Smooth muscle cell (in vitro differentiated cells): ENCODE results near the gene PCK1. TPM values are rescaled to one million over a fixed set of nuclear protein-coding genes. Genes with fewer than 3 reads are reported as not detected.

ENCODE experiments used
- DNase-seq: peaks from one replicate; lab custom pipeline; 2025; ENCODE audit not compliant: unreplicated experiment; lab: John Stamatoyannopoulos, UW
- H2AFZ ChIP-seq: fragments of 200-600 bp; sonication (generic); 2 replicates; pipeline ENCODE4 v1.6.0; 2016; ENCODE audit warnings: antibody characterized with exemption, low read depth, mild to moderate bottlenecking
- H3F3A ChIP-seq: fragments of 200-600 bp; sonication (generic); 2 replicates; pipeline ENCODE4 v1.6.0; 2017; ENCODE audit warnings: antibody characterized with exemption, low read depth
- H3K27ac ChIP-seq: fragments of 200-600 bp; sonication (generic); 2 replicates; pipeline ENCODE4 v1.5.1; 2016; ENCODE audit warnings: low read depth, mild to moderate bottlenecking
- H3K27me3 ChIP-seq: fragments of 200-600 bp; sonication (generic); 2 replicates; pipeline ENCODE4 v1.6.1; 2016; ENCODE audit warnings: low read depth, mild to moderate bottlenecking
- H3K36me3 ChIP-seq: fragments of 200-600 bp; sonication (generic); 2 replicates; pipeline ENCODE4 v1.5.1; 2016; ENCODE audit warnings: low read depth
- H3K4me1 ChIP-seq: fragments of 200-600 bp; sonication (generic); 2 replicates; pipeline ENCODE4 v1.5.1; 2016; ENCODE audit warnings: low read depth
- H3K4me2 ChIP-seq: fragments of 200-600 bp; sonication (generic); 2 replicates; pipeline ENCODE4 v1.6.0; 2016; ENCODE audit warnings: mild to moderate bottlenecking
- H3K4me3 ChIP-seq: fragments of 200-600 bp; sonication (generic); 2 replicates; pipeline ENCODE4 v1.5.1; 2016; ENCODE audit warnings: mild to moderate bottlenecking
- H3K79me2 ChIP-seq: fragments of 200-600 bp; sonication (generic); 2 replicates; pipeline ENCODE4 v1.6.0; 2016; ENCODE audit warnings: low read depth, mild to moderate bottlenecking
- H3K9ac ChIP-seq: fragments of 200-600 bp; sonication (generic); 2 replicates; pipeline ENCODE4 v1.6.0; 2016; ENCODE audit warnings: low read depth
- H3K9me3 ChIP-seq: fragments of 200-600 bp; sonication (generic); replicated peaks from 2 replicates; pipeline ENCODE4 v1.5.1; 2016; ENCODE audit warnings: low read depth
- H4K20me1 ChIP-seq: fragments of 200-600 bp; sonication (generic); 2 replicates; pipeline ENCODE4 v1.6.0; 2016; ENCODE audit warnings: low read depth
- WGBS: methylation state at CpG from one replicate; pipeline ENCODE4 v1.1.7; 2016; ENCODE audit warnings: low lambda C conversion rate; 5-methylcytosine and 5-hydroxymethylcytosine counted together
- polyA plus RNA-seq: library from polyadenylated mRNA; unstranded; fragments of >200 nt; fragmentation: Nextera tagmentation; extraction: Ambion mirVana; gene quantifications from 2 replicates; pipeline ENCODE4 v1.2.1, GENCODE V29; 2016
- total RNA-seq: library from RNA; depleted of rRNA; stranded (reverse); fragments of >200 nt; gene quantifications from 2 replicates; pipeline ENCODE4 v1.2.3, GENCODE V29; 2014
- TF ChIP-seq, protein P1 (sequence below): fragments of 200-600 bp; sonication (generic); IDR thresholded peaks from 2 replicates; pipeline ENCODE4 v1.5.1; 2017; ENCODE audit warnings: borderline replicate concordance, mild to moderate bottlenecking, antibody characterized with exemption; ENCODE audit not compliant: insufficient read depth, poor library complexity, severe bottlenecking

PCK1 gene
- total and polyA plus RNA-seq, 2 experiments from 2014 or later = not detected

DNA sequence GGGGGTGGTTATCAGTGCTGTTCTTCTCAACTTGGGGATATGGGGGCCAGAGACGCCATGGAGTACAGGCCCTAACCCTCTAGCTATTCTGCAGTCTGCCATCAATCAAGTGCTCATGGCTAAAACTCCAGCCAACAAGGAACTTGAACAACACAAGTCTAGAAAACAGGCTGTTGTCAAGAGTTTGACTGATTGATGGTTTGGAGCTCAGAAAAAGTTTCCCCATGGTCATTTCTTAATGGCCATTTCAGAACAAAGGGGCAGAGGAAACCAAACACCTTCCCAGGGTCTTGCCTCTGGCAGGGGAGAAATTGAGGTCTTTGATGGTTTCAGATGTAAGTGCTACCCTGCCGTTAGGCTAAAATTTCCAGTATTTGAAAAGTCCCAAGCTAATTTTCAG is 15.1 kb downstream of the PCK1 start:
- no peaks in the 10 kb centered on the region for H3K79me2 ChIP-seq

DNA sequence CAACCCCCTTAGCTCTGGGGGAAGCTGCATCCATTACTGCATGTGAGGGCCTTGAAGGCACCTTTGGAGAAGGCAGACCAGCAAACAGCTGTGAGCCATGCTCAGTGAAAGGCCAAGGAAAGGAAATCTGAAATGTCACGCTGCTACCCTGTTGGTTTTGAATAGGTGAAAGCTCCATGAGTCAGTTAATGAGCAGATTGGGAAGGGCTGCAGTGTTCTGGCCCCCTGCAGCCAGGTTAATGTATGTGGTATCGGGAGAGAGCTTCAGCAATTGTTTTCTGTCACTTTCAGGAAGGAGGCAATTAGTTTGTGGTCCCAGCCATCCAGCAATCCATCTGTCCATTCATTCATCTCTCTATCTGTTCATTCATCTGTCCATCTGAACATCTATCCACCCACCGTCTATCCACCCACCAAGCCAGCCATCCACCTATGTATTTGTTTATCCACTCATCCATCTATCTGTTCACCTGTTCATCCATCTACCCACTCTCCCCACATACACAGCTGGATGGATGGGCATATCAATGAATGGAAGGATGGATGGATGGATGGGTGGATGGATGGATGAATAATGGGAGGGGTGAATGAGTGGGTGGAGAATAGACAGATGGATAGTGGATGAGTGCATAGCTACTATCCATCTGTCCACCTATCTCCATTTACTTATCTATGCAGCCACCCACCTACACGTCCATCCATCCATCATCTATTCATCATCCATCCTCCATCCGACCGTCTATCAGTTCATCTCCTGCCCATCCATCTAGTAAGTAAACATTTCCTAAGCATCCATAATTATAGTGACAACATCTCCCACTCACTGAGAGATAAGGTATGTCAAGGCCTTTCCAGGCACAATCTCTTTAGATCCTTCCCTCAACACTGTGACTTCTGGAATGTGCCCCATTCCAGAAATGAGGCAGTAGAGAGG is 16.0 kb downstream of the PCK1 start:
- H3K4me3 ChIP-seq = no peak overlapping the region
- no peak overlapping the region for H3K4me2 ChIP-seq
- no peaks in the 10 kb centered on the region for H3K36me3 ChIP-seq
- H3K27me3 ChIP-seq = peaks cover 51% of the 10 kb centered on the region
- H3F3A ChIP-seq = no peaks in the 10 kb centered on the region
- H3K4me1 ChIP-seq = peaks cover 5% of the 10 kb centered on the region
- no peak for DNase-seq
- no peak overlapping the region for H2AFZ ChIP-seq
- H3K9me3 ChIP-seq = no peaks in the 10 kb centered on the region
- TF ChIP-seq, protein P1, sequence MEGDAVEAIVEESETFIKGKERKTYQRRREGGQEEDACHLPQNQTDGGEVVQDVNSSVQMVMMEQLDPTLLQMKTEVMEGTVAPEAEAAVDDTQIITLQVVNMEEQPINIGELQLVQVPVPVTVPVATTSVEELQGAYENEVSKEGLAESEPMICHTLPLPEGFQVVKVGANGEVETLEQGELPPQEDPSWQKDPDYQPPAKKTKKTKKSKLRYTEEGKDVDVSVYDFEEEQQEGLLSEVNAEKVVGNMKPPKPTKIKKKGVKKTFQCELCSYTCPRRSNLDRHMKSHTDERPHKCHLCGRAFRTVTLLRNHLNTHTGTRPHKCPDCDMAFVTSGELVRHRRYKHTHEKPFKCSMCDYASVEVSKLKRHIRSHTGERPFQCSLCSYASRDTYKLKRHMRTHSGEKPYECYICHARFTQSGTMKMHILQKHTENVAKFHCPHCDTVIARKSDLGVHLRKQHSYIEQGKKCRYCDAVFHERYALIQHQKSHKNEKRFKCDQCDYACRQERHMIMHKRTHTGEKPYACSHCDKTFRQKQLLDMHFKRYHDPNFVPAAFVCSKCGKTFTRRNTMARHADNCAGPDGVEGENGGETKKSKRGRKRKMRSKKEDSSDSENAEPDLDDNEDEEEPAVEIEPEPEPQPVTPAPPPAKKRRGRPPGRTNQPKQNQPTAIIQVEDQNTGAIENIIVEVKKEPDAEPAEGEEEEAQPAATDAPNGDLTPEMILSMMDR = no peak
- H4K20me1 ChIP-seq = no peaks in the 10 kb centered on the region
- H3K79me2 ChIP-seq = no peaks in the 10 kb centered on the region
- no peak overlapping the region for H3K9ac ChIP-seq
- 77% methylated on average over 6 of the region's 6 CpGs for WGBS
- H3K27ac ChIP-seq = no peak overlapping the region

More for the DNA sequence above, 15.1 kb downstream of the PCK1 start:
- no peak overlapping the region for H3K4me2 ChIP-seq
- H4K20me1 ChIP-seq = no peaks in the 10 kb centered on the region
- WGBS = 78% methylated on average over 2 of the region's 2 CpGs
- TF ChIP-seq, protein P1 = no peak
- no peak overlapping the region for H2AFZ ChIP-seq
- no peak overlapping the region for H3K27ac ChIP-seq
- no peak overlapping the region for H3K9ac ChIP-seq
- H3K4me3 ChIP-seq = no peak overlapping the region
- H3K27me3 ChIP-seq = peaks cover 51% of the 10 kb centered on the region
- no peaks in the 10 kb centered on the region for H3K9me3 ChIP-seq
- no peaks in the 10 kb centered on the region for H3F3A ChIP-seq
- DNase-seq = no peak
- no peaks in the 10 kb centered on the region for H3K36me3 ChIP-seq
- peaks cover 5% of the 10 kb centered on the region for H3K4me1 ChIP-seq

DNA sequence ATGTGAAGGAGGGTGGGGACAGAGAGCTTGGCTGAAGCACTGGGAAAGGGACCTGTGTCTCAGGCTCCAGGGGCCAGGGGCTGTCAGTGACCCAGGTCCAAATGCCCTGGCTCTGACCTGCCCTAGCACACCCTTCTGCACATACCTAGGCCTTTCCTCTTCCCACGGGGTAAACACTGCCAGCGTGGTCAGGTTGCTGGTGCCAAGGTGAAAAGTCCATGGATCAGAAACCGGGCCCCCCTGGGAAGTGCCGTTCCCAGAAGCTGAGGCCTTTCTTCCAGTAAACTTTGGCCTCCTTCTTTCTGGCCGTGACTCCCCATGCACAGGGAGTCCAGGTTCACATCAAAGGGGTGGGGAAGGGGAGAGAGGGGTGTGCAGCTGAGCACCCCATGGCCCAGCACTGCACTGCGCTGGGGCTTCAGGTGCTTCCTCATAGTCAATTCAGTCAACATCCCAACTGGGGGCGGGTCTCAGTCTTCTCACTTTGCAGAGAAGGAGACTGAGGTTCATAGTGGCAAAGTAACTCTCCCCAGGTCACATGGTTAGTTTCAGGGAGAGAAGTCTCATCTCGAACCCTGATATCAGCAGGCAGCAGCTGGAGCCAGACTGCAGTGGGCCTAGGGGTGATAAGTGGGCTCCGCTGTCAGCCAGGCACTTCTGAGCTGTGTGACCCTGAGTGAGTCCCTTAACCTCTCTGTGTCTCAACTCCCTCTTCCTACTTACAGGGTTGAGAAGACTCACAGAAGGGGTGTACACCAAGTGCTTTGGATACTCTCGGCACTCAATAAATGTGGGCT is 17.0 kb downstream of the PCK1 start:
- Histone ChIP-seq H3K4me2 (no peak overlapping the region), H3K79me2 (no peaks in the 10 kb centered on the region), H3F3A (peaks cover 5% of the 10 kb centered on the region), H2AFZ (no peak overlapping the region), H3K27me3 (peaks cover 51% of the 10 kb centered on the region), H3K4me3 (no peak overlapping the region), H3K9ac (no peak overlapping the region), H3K36me3 (no peaks in the 10 kb centered on the region), H3K27ac (no peak overlapping the region), H3K4me1 (peaks cover 5% of the 10 kb centered on the region), H3K9me3 (no peaks in the 10 kb centered on the region), H4K20me1 (no peaks in the 10 kb centered on the region)
- TF ChIP-seq, protein P1 = no peak
- DNase-seq = no peak
- WGBS = 92% methylated on average over 10 of the region's 10 CpGs
